A549 treated with AZD9567 at 1 μM for 4 hours (cell line): ENCODE results near the gene PAFAH1B2. TPM values are rescaled to one million over a fixed set of nuclear protein-coding genes. Genes with fewer than 3 reads are reported as not detected.

Source experiments
- total RNA-seq: library from RNA; stranded (reverse); fragments of 200-300 nt; extraction: Qiagen RNA extraction; gene quantifications from 5 replicates; pipeline ENCODE4 v1.2.3, GENCODE V29; 2022; ENCODE audit not compliant: insufficient read depth

PAFAH1B2 gene, protein sequence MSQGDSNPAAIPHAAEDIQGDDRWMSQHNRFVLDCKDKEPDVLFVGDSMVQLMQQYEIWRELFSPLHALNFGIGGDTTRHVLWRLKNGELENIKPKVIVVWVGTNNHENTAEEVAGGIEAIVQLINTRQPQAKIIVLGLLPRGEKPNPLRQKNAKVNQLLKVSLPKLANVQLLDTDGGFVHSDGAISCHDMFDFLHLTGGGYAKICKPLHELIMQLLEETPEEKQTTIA
- 32.2 to 57.4 TPM (median 33.7 TPM) in 5 replicates for total RNA-seq

DNA sequence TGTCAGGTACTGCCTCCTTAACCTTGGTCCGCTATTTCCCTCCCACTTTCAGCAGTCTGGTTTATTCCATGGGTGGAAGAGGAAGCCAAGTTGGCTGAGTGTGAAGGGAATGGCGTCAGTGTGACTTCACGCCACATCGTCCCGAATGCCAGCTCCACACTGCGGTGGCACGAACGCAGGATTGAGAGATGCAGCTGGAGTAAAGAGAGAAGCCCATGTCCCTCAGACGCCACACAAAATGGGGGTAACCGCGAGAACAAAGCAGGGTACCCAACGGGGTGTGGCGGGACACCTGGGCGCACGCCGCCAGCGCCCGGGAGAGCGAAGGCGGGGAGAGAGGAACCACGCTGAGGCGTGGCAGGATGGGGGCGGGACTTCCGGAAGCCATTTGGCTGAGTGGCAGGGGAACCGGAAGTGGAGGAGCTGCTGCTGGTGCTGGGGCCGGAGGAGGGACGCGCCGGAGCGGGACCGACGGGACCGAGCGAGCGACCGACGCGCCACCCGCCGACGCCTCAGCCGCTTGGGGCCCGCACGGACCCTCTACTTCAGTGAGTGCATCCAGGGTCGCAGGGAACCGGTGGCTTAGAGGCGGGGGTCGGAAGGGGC, at the start of gene PAFAH1B2:
Gene PAFAH1B2 (plus strand): TSS at position 417 of the 606 bp plus-strand sequence. CDS start 8,161 bp downstream, outside the sequence.

DNA sequence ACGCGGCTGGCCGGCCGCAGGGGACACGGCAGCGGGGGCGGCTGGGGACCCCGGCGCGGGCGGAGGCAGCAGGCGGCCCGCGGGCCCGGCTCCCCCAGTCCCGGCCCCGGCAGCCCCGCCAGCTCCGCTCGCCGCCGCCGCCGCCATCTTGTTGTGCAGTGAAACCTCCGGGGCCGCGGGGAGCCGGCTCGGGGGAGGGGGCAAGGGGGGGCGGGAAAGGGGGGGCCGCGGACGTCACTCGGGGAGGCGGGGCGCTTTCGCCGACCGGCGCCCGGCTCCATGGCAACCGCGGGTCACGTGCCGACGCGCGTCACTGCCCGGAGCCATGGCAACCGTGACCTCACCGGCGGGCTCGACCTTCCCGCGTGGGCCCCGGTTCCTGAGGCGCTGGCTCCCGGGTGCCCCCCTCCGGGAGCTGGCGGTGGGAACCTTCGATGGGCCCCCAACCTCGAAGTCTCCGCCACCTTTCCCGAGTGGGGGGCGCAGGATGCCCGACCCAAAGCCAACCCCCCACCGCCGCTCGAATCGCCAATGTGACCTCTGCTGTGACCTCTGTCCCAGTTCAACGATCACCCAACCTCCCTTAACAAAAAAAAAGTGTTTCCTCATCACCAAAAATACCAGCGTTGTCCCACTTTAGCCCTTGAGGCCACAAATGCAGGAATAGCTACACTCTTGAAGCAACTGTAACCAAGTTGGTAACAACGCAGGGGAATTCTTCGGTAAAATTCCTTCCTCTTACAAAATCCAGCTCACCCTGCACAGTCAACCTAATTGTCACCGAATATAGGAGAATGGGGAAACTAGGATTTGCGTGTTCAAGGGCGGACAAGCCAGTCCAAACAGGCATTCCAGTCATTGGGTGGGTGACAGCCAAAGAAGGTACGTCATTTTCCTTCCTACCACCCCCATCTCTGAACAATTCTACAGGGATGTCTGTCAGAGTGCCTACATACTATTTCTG, 45.5 kb upstream of the PAFAH1B2 start, which contains the start of gene SIK3:
Gene SIK3 (minus strand): TSS at position 160 of the 964 bp plus-strand sequence. CDS start 13 bp downstream, at position 147.

DNA sequence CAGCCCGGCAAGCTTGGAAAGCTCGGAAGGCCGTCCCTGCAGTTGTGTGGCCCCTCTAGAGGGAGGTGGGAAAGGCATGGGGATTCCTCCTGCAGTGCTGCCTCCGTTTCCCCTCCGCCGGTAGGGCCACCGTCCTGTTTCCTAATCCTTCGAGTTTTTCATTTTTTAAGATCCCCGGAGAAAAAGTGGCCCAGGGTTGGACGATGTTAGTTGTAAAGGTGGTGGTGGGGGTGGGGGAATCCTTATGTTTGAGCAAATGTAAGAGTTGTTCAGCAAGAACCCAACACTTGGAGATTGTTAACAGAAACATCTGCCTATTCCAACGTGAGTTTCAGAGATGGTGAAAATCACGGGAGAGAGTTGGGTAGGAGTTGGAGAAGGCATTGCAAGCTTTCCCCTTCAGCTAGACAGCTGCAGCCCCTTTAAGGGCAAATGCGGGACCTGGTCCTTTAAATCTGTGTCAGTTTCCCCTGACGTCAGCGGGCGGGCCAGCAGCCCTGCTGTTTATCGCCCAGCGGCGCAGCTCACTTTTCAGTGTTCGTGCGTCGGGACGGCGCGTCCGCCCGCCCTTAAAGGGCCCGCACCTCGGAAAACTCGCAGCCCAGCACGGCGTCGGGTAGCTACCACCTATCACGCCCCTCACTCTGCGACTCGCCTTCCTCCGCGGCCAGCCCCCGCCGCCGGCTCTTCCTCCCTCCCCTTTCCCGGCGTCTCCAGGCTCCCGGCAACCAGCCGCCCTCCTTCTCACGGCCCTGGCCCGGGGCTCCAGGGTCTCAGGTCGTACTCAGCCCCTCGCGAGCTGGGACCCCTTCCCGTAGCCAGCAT, 34.3 kb downstream of the PAFAH1B2 start, which contains the start of gene SIDT2:
Gene SIDT2 (plus strand): TSS at position 534 of the 825 bp plus-strand sequence. CDS start 521 bp downstream, outside the sequence.

DNA sequence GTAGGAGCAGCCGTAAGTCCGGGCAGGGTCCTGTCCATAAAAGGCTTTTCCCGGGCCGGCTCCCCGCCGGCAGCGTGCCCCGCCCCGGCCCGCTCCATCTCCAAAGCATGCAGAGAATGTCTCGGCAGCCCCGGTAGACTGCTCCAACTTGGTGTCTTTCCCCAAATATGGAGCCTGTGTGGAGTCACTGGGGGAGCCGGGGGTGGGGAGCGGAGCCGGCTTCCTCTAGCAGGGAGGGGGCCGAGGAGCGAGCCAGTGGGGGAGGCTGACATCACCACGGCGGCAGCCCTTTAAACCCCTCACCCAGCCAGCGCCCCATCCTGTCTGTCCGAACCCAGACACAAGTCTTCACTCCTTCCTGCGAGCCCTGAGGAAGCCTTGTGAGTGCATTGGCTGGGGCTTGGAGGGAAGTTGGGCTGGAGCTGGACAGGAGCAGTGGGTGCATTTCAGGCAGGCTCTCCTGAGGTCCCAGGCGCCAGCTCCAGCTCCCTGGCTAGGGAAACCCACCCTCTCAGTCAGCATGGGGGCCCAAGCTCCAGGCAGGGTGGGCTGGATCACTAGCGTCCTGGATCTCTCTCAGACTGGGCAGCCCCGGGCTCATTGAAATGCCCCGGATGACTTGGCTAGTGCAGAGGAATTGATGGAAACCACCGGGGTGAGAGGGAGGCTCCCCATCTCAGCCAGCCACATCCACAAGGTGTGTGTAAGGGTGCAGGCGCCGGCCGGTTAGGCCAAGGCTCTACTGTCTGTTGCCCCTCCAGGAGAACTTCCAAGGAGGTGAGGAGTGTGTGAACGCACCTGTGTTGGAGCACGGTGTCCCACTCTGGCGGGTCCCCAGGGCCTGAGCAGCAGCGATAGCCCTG, 55.2 kb downstream of the PAFAH1B2 start, which contains the start of gene TAGLN:
Gene TAGLN (plus strand): TSS at position 318 of the 863 bp plus-strand sequence. CDS start 3,644 bp downstream, outside the sequence.

Other genes starting within 250 kb of the PAFAH1B2 start
- 7.3 to 8.2 TPM (median 7.6 TPM) in 5 replicates for gene SIK3, start 45.9 kb upstream of the PAFAH1B2 start, total RNA-seq
- 4.9 to 20.5 TPM (median 5.6 TPM) in 5 replicates for gene SIDT2, start 34.5 kb downstream of the PAFAH1B2 start, total RNA-seq
- 62.4 to 133 TPM (median 91.6 TPM) in 5 replicates for gene TAGLN, start 55.1 kb downstream of the PAFAH1B2 start, total RNA-seq
- 13.6 to 20.1 TPM (median 18.2 TPM) in 5 replicates for gene PCSK7, start 87.8 kb downstream of the PAFAH1B2 start, total RNA-seq
- gene RNF214, start 88.4 kb downstream of the PAFAH1B2 start, total RNA-seq: 8.4 to 24.2 TPM (median 10.2 TPM) in 5 replicates
- gene BACE1-AS, start 147.1 kb downstream of the PAFAH1B2 start, total RNA-seq: 1.3 to 2.1 TPM (median 1.7 TPM) in 5 replicates
- gene BACE1, start 172.0 kb downstream of the PAFAH1B2 start, total RNA-seq: 9.1 to 23.4 TPM (median 10.5 TPM) in 5 replicates
- gene CEP164, start 183.6 kb downstream of the PAFAH1B2 start, total RNA-seq: 12.5 to 21.9 TPM (median 20.5 TPM) in 5 replicates